ENCODE measurements around the gene TMEM132C.

DNA sequence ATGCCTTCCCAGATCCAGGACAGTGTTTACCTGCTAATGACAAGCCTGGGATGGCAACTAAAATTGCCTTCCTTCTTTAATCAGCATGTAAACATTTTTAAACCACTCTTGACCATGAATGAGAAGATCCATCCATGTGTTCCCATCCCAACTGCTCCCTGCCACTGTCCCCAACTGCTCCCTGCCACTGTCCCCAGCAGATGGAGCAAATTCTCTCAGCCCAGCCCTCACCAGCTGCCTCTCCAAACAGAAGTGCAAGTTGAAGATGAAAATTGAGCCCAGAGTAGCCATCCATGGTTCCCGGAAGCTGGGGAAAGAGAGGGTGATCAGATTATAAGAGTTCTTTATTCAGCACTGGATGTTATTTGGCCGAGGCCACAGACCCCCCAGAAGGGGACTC is 423.7 kb downstream of the TMEM132C start:
- TF ChIP-seq, protein P1, sequence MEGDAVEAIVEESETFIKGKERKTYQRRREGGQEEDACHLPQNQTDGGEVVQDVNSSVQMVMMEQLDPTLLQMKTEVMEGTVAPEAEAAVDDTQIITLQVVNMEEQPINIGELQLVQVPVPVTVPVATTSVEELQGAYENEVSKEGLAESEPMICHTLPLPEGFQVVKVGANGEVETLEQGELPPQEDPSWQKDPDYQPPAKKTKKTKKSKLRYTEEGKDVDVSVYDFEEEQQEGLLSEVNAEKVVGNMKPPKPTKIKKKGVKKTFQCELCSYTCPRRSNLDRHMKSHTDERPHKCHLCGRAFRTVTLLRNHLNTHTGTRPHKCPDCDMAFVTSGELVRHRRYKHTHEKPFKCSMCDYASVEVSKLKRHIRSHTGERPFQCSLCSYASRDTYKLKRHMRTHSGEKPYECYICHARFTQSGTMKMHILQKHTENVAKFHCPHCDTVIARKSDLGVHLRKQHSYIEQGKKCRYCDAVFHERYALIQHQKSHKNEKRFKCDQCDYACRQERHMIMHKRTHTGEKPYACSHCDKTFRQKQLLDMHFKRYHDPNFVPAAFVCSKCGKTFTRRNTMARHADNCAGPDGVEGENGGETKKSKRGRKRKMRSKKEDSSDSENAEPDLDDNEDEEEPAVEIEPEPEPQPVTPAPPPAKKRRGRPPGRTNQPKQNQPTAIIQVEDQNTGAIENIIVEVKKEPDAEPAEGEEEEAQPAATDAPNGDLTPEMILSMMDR (IDR thresholded peaks at IDR 0.05; ENCODE audit: poor library complexity) = no peak
- no peak for TF ChIP-seq EZH2 (IDR thresholded peaks at IDR 0.05; ENCODE audit: borderline replicate concordance)
- no peak for TF ChIP-seq EZH2phosphoT487 (IDR thresholded peaks at IDR 0.05; ENCODE audit: low read depth, severe bottlenecking, unreplicated experiment)
